ENCODE results near the gene PKMYT1.

The PKMYT1 gene

GRCh38 chr16:3019594-3020246 lies 39.5 kb upstream of the PKMYT1 start:
- DNase-seq (ENCODE audit: extremely low read depth in 1 of 2, low read depth in 1 of 2) = no peak

GRCh38 chr16:3017794-3018506 lies 37.7 kb upstream of the PKMYT1 start, which contains the start of gene CLDN6:
TSS of gene CLDN6 (minus strand) at chr16:3018183. CDS start at chr16:3016021, 2,162 bp downstream.
- no peak for DNase-seq (ENCODE audit: extremely low read depth in 1 of 2, low read depth in 1 of 2)

DNA sequence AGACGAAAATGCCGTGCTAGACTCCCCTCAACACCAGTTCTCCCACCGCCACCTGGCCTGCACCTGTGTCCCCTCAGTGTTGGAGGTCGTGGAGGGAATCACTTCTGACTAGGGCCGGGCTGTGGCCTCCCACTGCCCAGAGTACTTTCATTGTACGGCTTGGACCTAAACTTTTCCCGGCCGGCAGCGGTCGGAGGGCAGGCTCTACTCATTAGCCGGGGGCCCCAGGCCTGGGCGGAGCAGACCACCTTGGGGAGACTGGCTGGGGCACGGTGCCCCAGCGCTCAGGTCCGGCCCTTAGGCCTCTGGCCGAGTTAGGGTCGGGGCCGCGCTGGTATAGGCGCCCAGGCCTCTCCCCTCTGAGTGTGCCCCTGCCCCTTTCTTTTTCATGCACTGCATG lies 37.1 kb upstream of the PKMYT1 start:
- no peak for DNase-seq (ENCODE audit: extremely low read depth in 1 of 2, low read depth in 1 of 2)

GRCh38 chr16:3015865-3016521 lies 35.7 kb upstream of the PKMYT1 start:
- DNase-seq (ENCODE audit: extremely low read depth in 1 of 2, low read depth in 1 of 2) = no peak

GRCh38 chr16:3014971-3015370 lies 34.7 kb upstream of the PKMYT1 start:
- no peak for DNase-seq (ENCODE audit: extremely low read depth in 1 of 2, low read depth in 1 of 2)

- DNase-seq (ENCODE audit: extremely low read depth in 1 of 2, low read depth in 1 of 2) = no peak
Observed at GRCh38 chr16:3013998-3014690, 33.9 kb upstream of the PKMYT1 start.

DNA sequence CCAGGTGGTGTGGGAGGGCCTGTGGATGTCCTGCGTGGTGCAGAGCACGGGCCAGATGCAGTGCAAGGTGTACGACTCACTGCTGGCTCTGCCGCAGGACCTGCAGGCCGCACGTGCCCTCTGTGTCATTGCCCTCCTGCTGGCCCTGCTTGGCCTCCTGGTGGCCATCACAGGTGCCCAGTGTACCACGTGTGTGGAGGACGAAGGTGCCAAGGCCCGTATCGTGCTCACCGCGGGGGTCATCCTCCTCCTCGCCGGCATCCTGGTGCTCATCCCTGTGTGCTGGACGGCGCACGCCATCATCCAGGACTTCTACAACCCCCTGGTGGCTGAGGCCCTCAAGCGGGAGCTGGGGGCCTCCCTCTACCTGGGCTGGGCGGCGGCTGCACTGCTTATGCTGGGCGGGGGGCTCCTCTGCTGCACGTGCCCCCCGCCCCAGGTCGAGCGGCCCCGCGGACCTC lies 33.3 kb upstream of the PKMYT1 start:
- DNase-seq (ENCODE audit: extremely low read depth in 1 of 2, low read depth in 1 of 2) = no peak

- DNase-seq (ENCODE audit: extremely low read depth in 1 of 2, low read depth in 1 of 2) = no peak
Observed at GRCh38 chr16:3012828-3013420, 32.7 kb upstream of the PKMYT1 start, which contains the start of gene CLDN9. TSS of gene CLDN9 (plus strand) at chr16:3012923. CDS start at chr16:3013363, 440 bp downstream.

DNA sequence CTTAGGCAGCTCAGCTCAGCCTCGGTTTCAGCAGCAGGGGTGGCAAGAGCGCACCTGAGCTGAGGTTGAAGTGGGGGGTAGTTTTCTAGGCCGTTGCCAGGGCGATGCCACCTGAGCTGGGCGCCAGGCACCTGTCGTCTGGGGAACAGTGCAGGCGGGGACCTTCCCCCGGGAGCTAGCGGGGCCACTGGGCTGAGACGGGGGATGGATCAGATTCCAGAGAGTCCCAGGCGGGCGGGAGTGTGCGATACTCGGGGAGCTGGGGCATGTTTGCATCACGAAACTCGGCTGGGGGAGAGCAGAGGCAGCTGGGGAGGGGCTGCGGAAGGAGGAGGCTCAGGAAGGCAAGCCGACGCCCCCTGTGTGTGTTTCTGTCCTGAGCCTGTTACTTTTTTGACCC lies 32.0 kb upstream of the PKMYT1 start:
- DNase-seq (ENCODE audit: extremely low read depth in 1 of 2, low read depth in 1 of 2) = no peak

DNA sequence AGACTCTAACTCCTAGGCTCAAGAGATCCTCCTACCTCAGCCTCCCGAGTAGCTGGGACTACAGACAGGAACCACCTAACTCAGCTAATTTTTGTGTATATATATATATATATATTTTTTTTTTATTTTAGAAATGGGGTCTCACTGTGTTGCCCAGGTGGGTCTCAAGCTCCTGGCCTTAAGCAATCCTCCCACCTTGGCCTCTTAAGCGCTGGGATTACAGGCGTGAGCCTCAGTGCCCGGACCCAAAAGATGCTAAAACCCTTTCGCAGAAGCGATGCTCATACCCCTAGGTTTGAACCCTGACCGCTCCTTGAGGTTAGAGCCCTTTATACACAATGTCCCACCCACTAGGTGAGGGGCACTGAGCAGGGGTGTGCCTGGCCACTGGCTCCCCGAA lies 30.3 kb upstream of the PKMYT1 start:
- DNase-seq (ENCODE audit: extremely low read depth in 1 of 2, low read depth in 1 of 2) = no peak

DNA sequence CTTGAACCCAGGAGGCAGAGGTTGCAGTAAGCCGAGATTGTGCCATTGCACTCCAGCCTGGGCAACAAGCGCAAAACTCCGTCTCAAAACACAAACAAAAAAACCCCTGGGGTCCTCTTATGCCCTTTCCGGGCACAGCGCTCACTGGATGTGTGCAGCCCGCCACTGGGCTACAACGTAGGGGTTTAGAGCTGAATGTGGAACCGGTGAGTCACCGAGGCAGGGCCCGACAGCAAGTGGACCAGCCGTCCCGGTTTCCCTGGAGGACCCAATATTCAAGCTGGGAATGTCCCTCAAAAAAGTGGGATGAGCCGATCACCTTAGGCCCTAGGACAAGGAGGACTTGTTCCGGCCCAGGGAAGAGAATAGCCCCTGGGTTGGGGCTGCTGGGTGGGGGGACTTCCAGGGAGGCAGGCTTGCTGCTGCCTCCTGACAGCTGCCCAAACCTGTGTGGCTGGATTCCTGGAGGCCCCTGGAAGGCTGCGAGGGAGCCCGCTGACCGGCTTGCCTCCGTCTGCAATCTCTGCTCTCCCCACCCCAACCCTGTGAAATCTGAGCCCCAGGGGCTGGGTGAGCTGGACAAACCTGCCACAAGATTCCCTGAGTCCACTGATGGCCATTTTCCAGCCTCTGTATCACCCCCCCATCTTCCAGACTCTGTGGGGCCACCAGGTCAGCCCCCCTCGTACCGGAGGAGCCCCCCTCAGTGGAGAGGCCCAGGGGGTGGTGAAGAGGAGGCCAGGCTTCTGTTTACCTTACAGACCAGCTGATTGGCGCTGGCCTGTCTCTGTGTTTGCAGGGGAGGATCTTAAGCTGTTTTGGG lies 29.5 kb upstream of the PKMYT1 start:
- no peak for DNase-seq (ENCODE audit: extremely low read depth in 1 of 2, low read depth in 1 of 2)

- no peak for DNase-seq (ENCODE audit: extremely low read depth in 1 of 2, low read depth in 1 of 2)
Observed at GRCh38 chr16:3008690-3009037, 28.4 kb upstream of the PKMYT1 start.

- DNase-seq (ENCODE audit: extremely low read depth in 1 of 2, low read depth in 1 of 2) = no peak
Observed at GRCh38 chr16:3007957-3008689, 27.9 kb upstream of the PKMYT1 start.

- no peak for DNase-seq (ENCODE audit: extremely low read depth in 1 of 2, low read depth in 1 of 2)
Observed at GRCh38 chr16:3007059-3007956, 27.1 kb upstream of the PKMYT1 start.

GRCh38 chr16:3004781-3005284 lies 24.6 kb upstream of the PKMYT1 start:
- DNase-seq (ENCODE audit: extremely low read depth in 1 of 2, low read depth in 1 of 2) = no peak

DNA sequence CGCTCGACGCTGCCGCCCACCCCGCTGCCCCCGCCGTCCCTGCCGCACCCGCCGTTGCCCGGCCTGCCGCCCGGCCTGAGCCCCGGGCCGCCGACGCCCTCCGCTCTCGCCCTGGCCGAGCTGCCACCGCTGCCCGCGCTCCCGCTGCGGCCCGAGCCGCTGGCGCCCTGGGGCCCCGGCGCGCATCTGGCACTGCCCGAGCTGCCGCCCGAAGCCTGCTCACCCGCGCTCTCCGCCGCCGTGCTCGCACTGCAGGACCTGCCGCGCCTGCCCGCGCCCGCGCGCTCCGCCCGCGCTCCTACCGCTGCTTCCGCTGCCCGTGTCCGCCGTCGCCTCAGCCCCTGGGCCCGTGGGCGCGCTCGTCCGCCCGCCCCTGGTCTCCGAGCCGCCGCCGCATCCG lies 24.1 kb upstream of the PKMYT1 start:
- DNase-seq (ENCODE audit: extremely low read depth in 1 of 2, low read depth in 1 of 2) = no peak

GRCh38 chr16:3003582-3004270 lies 23.5 kb upstream of the PKMYT1 start:
- peak; percentile 90 to 91 for DNase-seq (ENCODE audit: extremely low read depth in 1 of 2, low read depth in 1 of 2)

DNA sequence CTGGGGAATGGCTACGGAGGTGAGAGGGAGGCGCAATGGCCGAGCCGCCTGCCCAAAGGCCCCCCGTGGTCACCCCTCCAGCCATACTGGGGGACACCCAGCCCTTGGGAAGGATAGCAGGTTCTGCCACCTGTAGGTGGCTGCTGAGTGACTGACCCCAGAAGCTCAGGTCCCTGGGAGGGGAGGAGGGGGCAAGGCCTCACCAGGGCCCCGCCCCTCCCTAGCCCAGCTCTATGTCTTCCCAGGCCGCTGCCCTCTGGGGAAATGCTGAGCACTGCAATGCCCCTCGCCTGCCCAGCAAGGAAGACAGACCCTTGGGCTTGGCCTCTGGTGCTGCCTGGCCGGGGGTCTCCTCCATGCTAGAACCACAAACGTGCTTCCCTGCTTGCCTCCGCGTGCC lies 21.1 kb upstream of the PKMYT1 start:
- DNase-seq (ENCODE audit: extremely low read depth in 1 of 2, low read depth in 1 of 2) = no peak

Measured in activated CD8-positive, alpha-beta memory T cell treated with anti-CD3 and anti-CD28 coated beads for 1 hour (primary cell).